ENCODE results near the gene OBSCN.

The OBSCN gene

GRCh38 chr1:228190778-228191177 lies 17.1 kb upstream of the OBSCN start:
- DNase-seq: no peak

GRCh38 chr1:228194436-228194835 lies 13.4 kb upstream of the OBSCN start:
- DNase-seq: no peak

GRCh38 chr1:228194921-228195812 lies 12.7 kb upstream of the OBSCN start:
- DNase-seq: no peak

DNA sequence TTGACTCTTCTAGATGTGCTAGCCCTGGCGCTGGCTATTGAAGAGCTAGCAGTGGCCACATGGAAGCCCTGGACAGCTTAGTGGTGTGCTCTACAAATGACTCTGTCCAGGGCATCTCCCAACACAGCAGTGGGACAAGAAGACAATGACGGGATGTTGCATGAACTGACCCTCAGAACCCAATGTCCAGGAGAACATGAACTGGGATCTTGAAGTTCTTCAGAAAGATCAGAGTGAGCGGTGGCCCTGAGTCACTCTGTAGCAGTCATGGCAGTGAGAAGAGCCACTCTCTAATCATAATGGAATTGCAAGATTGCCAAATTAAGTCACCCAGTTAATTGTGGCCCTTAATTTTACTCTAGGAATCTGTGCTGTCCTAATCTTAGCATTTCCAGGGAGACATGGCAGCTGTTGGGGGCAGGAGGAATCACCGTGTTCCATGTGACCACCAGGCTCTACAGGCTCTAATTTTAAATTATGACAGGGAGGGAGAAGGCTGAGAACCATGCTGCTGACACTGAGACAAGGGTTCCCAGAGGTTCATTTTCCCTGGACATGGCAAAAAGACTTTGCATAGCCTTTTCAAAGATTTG lies 10.2 kb upstream of the OBSCN start:
- DNase-seq: no peak

DNA sequence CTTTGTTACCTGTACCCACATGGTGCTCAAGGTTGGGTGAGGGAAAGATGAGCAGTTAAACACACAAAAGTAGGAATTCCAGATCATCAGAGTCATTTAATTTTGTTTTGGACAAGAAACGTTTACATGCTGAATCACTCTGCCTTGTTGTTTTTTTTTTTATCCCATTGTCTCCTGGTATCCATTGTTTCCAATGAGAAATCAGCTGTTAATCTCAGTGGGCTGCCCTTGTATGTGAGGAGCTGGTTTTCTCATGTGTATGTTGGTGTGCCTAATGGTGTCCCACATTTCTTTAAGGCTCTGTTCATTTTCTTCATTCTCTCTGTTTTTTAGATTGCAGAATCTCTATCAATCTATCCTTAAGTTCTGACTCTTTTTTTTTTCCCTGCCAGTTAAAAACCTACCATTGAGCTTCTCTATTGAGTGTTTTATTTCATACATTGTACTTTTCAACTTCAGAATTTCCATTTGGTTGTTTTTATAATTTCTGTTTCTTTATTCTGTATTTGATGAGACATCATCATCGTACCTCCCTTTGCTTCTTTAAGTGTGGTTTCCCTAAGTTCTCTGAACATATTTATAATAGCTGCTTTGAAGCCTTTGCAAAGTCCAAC lies 8.8 kb upstream of the OBSCN start:
- peak; percentile 55 for DNase-seq

DNA sequence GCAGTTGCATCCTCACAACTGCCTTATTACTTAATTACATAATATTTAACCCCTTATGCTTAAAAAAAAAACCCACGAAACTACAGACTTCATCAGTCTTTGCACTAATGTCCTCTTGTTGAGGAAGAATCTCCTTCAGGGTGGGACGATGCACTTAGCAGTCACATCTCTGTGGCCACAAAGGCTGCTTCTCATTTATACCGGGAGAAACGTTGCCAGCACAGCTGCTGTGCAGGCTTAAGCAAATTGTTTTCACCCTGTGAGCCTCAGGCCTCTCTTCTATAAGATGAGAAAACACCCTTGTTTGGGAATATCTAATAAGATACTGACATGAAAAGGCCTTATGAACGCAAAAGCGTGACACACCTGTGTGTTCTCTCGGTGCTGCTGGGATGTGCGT lies 2.9 kb upstream of the OBSCN start:
- DNase-seq: no peak

GRCh38 chr1:228205526-228206436 lies 2.1 kb upstream of the OBSCN start:
- no peak for DNase-seq

DNA sequence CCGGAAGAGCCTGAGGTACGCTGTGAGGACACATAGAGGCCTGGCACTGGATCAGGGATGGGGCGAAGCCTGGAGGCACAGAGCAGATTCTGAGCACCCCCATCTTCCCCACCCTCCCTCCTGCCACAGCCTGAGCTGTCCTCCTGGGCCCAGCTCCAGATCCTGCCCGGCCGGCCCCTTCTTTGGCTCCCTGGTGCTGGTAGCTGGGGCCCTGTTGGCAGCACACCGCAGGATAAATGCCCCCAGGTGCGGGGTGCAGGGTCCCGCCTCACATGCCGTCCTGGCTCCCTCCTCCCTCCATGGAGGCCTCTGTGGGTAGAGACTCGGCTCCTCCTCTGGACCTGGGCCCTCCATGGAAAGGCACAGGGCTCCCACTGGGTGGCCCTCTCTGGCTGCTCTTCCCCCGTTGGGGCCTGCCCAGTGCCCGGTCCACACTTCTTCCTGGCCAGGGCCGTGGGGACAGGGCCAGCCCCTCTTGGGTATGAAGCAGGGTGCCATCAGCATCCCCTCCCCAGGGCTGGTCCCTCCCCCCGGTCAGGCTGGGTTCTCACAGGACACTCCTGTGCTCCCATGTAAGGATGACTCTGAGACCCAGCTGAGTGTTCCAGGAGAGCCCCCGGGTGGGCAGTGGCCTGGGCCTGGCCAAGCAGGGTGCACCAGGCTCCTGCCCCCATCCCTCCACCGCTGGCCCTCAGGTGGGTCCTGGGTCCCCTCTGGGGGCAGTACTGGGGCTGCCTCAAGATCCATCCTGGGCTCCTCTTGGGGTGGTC lies 1.1 kb upstream of the OBSCN start:
- no peak for DNase-seq

GRCh38 chr1:228207381-228207810 lies 448 bp upstream of the OBSCN start:
- no peak for DNase-seq

- DNase-seq: no peak
Observed at GRCh38 chr1:228208831-228209551, 1.1 kb downstream of the OBSCN start.

DNA sequence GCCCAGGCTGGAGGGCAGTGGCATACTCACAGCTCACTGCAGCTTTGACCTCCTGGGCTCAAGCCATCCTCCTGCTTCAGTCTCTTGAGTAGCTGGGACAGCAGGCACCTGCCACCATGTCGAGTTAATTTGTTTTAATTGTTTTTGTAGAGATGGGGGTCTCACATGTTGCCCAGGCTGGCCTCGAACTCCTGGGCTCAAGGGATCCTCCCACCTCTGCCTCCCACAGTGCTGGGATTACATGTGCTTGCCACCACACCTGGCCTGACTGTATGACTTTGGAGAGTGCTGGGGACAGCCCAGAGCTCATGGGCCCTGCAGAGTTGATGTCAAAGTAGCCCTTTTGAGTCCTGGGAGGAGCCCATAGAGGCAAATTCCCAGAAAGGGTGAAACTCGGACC lies 1.8 kb downstream of the OBSCN start:
- no peak for DNase-seq

- no peak for DNase-seq
Observed at GRCh38 chr1:228210076-228210651, 2.3 kb downstream of the OBSCN start.

DNA sequence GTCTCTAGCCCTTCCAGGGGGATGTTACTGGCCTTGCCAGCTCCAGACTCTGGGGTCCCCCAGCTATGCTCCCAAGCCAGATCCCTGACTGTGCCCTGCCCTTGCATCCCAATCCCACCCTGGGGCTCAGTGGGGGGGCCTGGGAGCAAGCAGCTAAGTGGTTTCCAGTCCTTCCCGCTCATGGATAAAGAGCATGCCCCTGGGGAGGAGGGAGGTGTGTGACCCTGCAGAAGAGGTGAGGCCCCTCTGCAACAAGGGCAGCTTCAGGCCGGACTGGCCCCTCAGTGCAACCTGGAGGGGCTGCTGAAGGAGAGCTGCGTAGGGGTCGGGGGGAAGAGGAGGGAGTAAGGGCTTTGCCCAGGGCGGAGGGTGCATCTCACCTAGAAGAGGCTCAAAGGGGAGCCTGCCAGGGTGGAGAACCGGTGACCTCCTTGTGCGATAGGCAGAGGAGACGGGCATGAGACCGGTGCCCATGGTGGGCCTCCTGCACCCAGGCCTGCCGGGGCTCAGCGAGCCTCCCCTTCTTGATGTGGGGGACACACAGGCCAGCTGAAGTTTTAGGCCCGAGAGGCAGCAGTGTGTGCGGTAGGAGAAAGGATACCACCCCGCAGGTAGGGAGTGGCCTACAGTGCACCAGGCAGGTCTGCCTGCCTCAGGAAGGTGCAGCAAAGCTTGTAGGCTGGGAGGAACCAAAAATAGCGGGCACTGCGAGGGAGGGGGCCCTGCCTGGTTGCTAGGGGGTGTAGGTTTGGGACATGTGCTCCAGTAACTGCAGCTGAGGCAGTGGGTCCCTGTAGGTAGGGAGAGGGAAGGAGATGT lies 3.1 kb downstream of the OBSCN start:
- no peak for DNase-seq

DNA sequence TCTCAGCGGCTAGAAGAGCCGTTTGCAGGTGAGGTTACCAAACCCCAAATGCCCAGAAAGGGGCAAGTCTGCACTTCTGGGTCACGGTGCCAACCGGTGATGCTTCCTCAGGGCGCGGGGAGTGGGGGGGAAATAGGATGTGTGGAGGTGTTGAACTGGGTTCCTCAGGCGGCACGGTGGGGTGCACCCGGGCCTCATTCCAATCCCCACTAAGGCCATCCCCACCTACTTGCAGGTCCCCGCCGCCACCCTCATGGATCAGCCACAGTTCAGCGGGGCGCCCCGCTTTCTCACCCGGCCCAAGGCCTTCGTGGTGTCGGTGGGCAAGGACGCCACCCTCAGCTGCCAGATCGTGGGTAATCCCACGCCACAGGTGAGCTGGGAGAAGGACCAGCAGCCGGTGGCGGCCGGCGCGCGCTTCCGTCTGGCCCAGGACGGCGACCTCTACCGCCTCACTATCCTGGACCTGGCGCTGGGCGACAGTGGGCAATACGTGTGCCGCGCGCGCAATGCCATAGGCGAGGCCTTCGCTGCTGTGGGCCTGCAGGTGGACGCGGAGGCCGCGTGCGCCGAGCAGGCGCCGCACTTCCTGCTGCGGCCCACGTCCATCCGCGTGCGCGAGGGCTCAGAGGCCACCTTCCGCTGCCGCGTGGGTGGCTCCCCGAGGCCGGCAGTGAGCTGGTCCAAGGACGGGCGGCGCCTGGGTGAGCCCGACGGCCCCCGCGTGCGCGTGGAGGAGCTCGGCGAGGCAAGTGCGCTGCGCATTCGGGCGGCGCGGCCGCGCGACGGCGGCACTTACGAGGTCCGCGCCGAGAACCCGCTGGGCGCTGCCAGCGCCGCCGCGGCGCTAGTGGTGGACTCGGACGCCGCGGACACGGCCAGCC lies 3.9 kb downstream of the OBSCN start:
- no peak for DNase-seq

GRCh38 chr1:228212415-228212965 lies 4.6 kb downstream of the OBSCN start:
- no peak for DNase-seq

DNA sequence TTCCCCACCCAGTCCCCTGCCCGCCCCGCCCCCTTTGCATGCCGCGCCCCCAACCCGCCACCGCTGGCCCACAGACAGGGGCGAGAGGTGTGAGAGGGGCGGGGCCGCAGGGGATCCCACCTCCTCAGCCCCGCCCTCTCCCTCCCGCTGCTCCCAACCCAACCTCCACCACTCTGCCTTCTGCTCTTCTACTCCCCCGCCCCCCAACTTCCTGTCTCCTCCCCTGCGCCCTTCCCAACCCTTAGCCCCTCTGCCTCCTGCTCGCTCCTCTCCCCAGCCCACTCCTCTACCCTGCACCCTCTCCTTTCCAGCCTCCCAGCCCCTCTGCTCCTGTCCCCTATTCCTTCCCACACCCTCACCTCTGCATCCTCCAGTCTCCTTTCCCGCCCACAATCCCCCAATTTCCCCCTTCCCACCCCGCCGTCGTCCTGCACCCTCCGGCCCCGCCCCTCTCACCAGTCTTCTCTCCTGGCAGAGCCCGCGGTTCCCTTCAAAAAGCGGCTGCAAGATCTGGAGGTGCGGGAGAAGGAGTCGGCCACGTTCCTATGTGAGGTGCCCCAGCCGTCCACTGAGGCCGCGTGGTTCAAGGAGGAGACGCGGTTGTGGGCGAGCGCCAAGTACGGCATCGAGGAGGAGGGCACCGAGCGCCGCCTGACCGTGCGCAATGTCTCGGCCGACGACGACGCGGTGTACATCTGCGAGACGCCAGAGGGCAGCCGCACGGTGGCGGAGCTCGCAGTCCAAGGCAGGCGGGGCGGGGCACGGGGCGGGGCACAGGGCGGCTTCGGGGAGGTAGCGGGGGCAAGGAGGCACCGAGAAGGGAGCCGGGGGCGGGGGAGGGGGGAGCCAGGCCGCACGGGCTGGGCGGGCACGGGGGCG lies 5.4 kb downstream of the OBSCN start:
- peak; percentile 93 for DNase-seq

- no peak for DNase-seq
Observed at GRCh38 chr1:228213917-228214808, 6.3 kb downstream of the OBSCN start.
